Activated gamma-delta T cell treated with anti-CD3 and anti-CD28 coated beads, Interleukin-2, amount 50 U/mL, for 16 hours (primary cell): ENCODE results near the gene HMGXB4.

ENCODE experiments used
- DNase-seq: peaks from one replicate; pipeline ENCODE4 v3.0.0-alpha.2; 2020; ENCODE audit warnings: low read depth

The HMGXB4 gene

GRCh38 chr22:35257002-35257320, 332 bp upstream of the HMGXB4 start:
- DNase-seq, result no peak

GRCh38 chr22:35258191-35258988, 1.1 kb downstream of the HMGXB4 start:
- DNase-seq, result no peak

GRCh38 chr22:35264986-35265385, 7.7 kb downstream of the HMGXB4 start:
- DNase-seq, result no peak

GRCh38 chr22:35266277-35266676, 9.0 kb downstream of the HMGXB4 start:
- no peak for DNase-seq

- no peak for DNase-seq
These were observed 12.3 kb downstream of the HMGXB4 start for GRCh38 chr22:35269630-35270029.

GRCh38 chr22:35274154-35274871, 17.0 kb downstream of the HMGXB4 start:
- no peak for DNase-seq

GRCh38 chr22:35275580-35275979, 18.3 kb downstream of the HMGXB4 start:
- DNase-seq, result no peak

- DNase-seq, result no peak
These were observed 18.7 kb downstream of the HMGXB4 start for GRCh38 chr22:35276019-35276418.

- DNase-seq, result no peak
These were observed 30.8 kb downstream of the HMGXB4 start for GRCh38 chr22:35288116-35288515.

- no peak for DNase-seq
These were observed 35.5 kb downstream of the HMGXB4 start for GRCh38 chr22:35292786-35293185.

GRCh38 chr22:35296051-35296450, 38.8 kb downstream of the HMGXB4 start:
- no peak for DNase-seq

GRCh38 chr22:35299217-35299672, 42.0 kb downstream of the HMGXB4 start:
- no peak for DNase-seq

GRCh38 chr22:35299673-35300499, 42.6 kb downstream of the HMGXB4 start, which contains the start of gene TOM1:
Gene TOM1, plus strand, starts transcription at chr22:35299894. Its CDS starts 35 bp downstream, at chr22:35299929.
- peak; percentile 96 for DNase-seq

GRCh38 chr22:35301372-35301874, 44.1 kb downstream of the HMGXB4 start:
- no peak for DNase-seq

GRCh38 chr22:35303029-35303624, 45.8 kb downstream of the HMGXB4 start:
- DNase-seq, result no peak

GRCh38 chr22:35305525-35306070, 48.3 kb downstream of the HMGXB4 start:
- DNase-seq, result no peak

- no peak for DNase-seq
These were observed 49.2 kb downstream of the HMGXB4 start for GRCh38 chr22:35306350-35306967.

- DNase-seq, result no peak
These were observed 50.1 kb downstream of the HMGXB4 start for GRCh38 chr22:35307372-35307771.

- DNase-seq, result no peak
These were observed 50.6 kb downstream of the HMGXB4 start for GRCh38 chr22:35307892-35308291.

- DNase-seq, result no peak
These were observed 51.3 kb downstream of the HMGXB4 start for GRCh38 chr22:35308480-35309021.
